GM19025 (cell line): ENCODE results near the gene EEPD1.

Source experiments
- ATAC-seq: cut with Tn5 transposase; IDR thresholded peaks from one replicate; pipeline ENCODE4 v1.9.1; 2021; ENCODE audit warnings: mild to moderate bottlenecking, low read depth, moderate library complexity; ENCODE audit not compliant: unreplicated experiment

The EEPD1 gene

GRCh38 chr7:36188906-36189305 is 35.9 kb downstream of the EEPD1 start:
- no peak for ATAC-seq

- ATAC-seq = no peak
Measured at GRCh38 chr7:36190447-36191291, 37.6 kb downstream of the EEPD1 start.

- ATAC-seq = no peak
Measured at GRCh38 chr7:36191292-36191920, 38.4 kb downstream of the EEPD1 start.

- no peak for ATAC-seq
Measured at GRCh38 chr7:36192053-36192824, 39.2 kb downstream of the EEPD1 start.

- ATAC-seq = no peak
Measured at GRCh38 chr7:36192877-36193276, 39.8 kb downstream of the EEPD1 start.

DNA sequence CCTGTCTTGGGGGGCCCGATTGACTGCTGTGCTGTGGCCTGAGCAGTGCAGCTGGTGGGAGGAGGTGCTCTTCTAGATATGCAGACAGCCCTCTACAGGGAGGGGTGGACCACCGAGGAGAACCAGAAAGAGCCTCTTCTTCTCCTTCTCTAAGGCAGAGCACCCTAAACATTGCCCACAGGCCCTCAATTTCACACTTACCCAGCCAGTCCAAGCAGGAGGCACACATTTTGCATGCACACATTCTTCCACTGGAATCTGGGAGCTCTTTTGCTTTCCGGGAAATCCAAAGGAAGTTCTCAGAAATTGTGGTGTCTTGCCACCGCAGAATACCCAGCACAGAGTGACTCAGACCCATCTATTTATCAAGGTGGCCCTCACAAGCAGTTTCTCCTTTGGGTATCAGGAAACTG is 45.8 kb downstream of the EEPD1 start:
- ATAC-seq = no peak

DNA sequence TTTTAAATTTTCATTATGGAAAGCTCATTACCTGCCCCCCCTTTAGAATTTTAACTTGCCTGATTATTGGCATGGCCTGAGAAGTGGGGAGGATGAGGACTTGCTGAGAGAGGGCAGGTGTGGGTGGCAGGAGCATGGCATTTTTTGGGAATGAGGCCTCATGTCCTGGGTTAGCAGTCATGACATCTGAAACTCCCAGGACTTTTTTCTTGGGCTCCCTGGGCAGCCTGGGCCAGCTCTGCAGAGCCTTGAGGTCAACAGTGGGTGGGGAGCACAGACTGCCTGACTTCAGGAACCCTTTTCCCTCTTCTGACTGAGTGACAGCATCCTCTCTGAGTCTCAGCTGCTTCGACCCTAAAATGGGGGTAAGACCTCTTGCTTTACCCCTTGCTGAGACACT is 46.3 kb downstream of the EEPD1 start:
- ATAC-seq = no peak

GRCh38 chr7:36201122-36201723 is 48.2 kb downstream of the EEPD1 start:
- no peak for ATAC-seq

GRCh38 chr7:36202398-36202797 is 49.3 kb downstream of the EEPD1 start:
- no peak for ATAC-seq

- no peak for ATAC-seq
Measured at GRCh38 chr7:36203071-36203790, 50.2 kb downstream of the EEPD1 start.

DNA sequence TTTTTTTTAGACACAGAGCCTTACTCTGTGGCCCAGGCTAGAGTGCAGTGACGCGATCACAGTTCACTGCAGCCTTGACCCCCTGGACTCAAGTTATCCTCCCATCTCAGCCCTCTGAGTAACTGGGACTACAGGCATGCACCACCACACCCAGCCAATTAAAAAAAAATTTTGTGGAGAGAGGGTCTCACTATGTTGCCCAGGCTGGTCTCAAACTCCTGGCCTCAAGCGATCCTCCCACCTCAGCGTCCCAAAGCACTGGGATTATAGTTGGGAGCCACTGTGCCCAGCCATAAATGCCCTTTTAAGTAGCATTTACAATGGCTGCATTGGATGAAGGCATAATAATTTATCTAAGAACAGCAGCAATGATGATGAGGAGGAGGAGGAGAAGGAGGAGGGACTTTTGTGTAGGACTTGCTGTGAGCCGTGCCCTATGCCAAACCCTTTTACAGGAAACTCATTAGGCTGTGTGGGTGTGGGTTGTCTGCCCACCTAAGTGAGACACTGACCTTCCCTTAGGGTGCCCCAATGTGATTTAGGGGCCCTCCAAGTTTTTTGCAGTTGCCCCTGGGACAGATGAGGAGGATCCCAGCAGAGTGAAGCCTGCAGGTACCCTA is 51.1 kb downstream of the EEPD1 start:
- no peak for ATAC-seq

- ATAC-seq = no peak
Measured at GRCh38 chr7:36204929-36205635, 52.0 kb downstream of the EEPD1 start.

DNA sequence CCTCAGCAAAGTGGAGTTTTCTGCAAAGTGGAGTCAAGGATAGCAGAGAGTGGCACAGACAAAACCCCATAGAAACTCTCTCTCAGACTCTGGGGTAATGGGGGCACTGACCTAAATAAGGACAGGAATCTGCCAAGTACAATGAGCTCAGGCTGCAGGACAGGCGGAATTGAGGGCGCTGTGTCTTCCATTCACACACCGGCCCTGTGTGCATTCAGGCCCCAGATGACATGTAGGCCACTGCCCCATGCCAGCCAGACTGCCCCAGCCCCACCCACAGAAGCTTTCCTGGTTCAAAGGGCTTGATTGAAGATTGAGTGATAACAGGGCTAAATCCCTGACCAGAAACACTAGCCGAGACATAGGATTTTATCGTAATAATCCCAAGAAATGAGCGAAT is 52.7 kb downstream of the EEPD1 start:
- ATAC-seq = no peak

- ATAC-seq = no peak
Measured at GRCh38 chr7:36207451-36208291, 54.6 kb downstream of the EEPD1 start.

GRCh38 chr7:36208426-36208825 is 55.4 kb downstream of the EEPD1 start:
- ATAC-seq = no peak

GRCh38 chr7:36208997-36209813 is 56.2 kb downstream of the EEPD1 start:
- ATAC-seq = no peak

DNA sequence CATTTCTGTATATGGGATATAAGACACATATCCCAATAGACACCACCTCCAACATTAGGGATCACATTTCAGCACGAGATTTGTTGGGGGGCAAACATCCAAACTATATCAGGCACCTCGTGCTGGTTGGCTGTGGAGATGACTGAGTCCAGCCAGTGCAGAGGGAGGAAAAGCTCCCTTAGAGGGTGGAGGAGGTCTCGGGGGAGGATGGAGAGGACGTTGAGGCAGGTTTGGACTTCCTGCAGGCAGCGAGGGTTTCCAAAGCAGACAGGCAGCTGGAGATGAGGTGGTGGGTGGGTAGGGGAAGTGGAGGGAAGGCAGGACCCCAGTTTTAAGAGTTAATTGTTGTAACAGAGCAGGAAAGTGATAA is 56.7 kb downstream of the EEPD1 start:
- ATAC-seq = no peak
